Endothelial cell of umbilical vein (primary cell): ENCODE data around the gene FARP1. TPM values are rescaled to one million over a fixed set of nuclear protein-coding genes. Genes with fewer than 3 reads are reported as not detected.

Experiments
- BruUV-seq: library from RNA; stranded (reverse); fragments of 400-500 nt; replicated peaks from 2 replicates; lab custom pipeline; 2021; lab: Mats Ljungman, UMichigan
- CTCF ChIA-PET: fragments of 300-600, 350-600 bp; sonication (Branson Sonifier 250); formaldehyde crosslinking; loops from one replicate; lab custom pipeline; 2021; ENCODE audit warnings: antibody characterized with exemption, inconsistent platforms; lab: Charles Lee
- POLR2A ChIA-PET: fragments of 300-600, 350-600 bp; sonication (Branson Sonifier 250); formaldehyde crosslinking; loops from one replicate; lab custom pipeline; 2021; ENCODE audit warnings: antibody characterized with exemption, inconsistent platforms; lab: Charles Lee
- DNase-seq: peaks from one replicate; pipeline ENCODE4 v3.0.0-alpha.2; 2011; ENCODE audit warnings: low read depth, low spot score
- FAIRE-seq: peaks from 2 replicates; lab custom pipeline; 2011; peaks lifted over from hg19 to GRCh38; lab: Jason Lieb, UNC
- H2AFZ ChIP-seq: 2 replicates; pipeline ENCODE4 v1.6.0; 2012; ENCODE audit warnings: low read depth, low read length, control low read depth, inconsistent platforms
- H3K27ac ChIP-seq: 2 replicates; pipeline ENCODE4 v1.5.1; 2011; ENCODE audit warnings: low read depth, mild to moderate bottlenecking, control low read depth, low read length, moderate library complexity; ENCODE audit not compliant: insufficient read depth
- H3K27me3 ChIP-seq, 2 experiments: 2 replicates each; pipeline versions ENCODE4 v1.6.0 to v1.6.1; 2011; ENCODE audit warnings: low read length in 2 of 2, mixed read lengths in 1 of 2; ENCODE audit not compliant: control insufficient read depth in 2 of 2, insufficient read depth in 2 of 2
- H3K36me3 ChIP-seq, 2 experiments: 2 replicates in 1 of 2; 3 replicates in 1 of 2; pipeline ENCODE4 v1.5.1; 2011; ENCODE audit warnings: low read length in 2 of 2, mild to moderate bottlenecking in 1 of 2, moderate library complexity in 1 of 2; ENCODE audit not compliant: control insufficient read depth in 2 of 2, insufficient read depth in 2 of 2; ENCODE audit errors: extremely low read depth in 1 of 2
- H3K4me1 ChIP-seq: 3 replicates; pipeline ENCODE4 v1.5.1; 2011; ENCODE audit warnings: mild to moderate bottlenecking, low read length; ENCODE audit not compliant: control insufficient read depth, insufficient read depth; ENCODE audit errors: extremely low read depth
- H3K4me2 ChIP-seq: 2 replicates; pipeline ENCODE4 v1.6.1; 2011; ENCODE audit warnings: low read length, control low read depth, mixed read lengths; ENCODE audit not compliant: insufficient read depth
- H3K4me3 ChIP-seq, 3 experiments: fragments of 200-600 bp in 1 of 3; sonication (generic), shearing (Covaris generic) in 1 of 3; replicated peaks in 1 of 3; 2 replicates each; pipeline ENCODE4 v1.5.1; 2011 to 2016; ENCODE audit warnings: control low read depth in 3 of 3, low read length in 3 of 3, mild to moderate bottlenecking in 2 of 3, inconsistent platforms in 1 of 3, low read depth in 1 of 3, moderate library complexity in 1 of 3; ENCODE audit not compliant: insufficient read depth in 1 of 3
- H3K79me2 ChIP-seq: 2 replicates; pipeline ENCODE4 v1.6.0; 2012; ENCODE audit warnings: low read length, inconsistent platforms; ENCODE audit not compliant: control insufficient read depth, insufficient read depth
- H3K9ac ChIP-seq: replicated peaks from 2 replicates; pipeline ENCODE3; 2011; ENCODE audit warnings: low read length, control low read depth; ENCODE audit not compliant: insufficient read depth; ENCODE audit errors: extremely low read depth
- H3K9me1 ChIP-seq: replicated peaks from 3 replicates; pipeline ENCODE4 v1.6.0; 2011; ENCODE audit warnings: mild to moderate bottlenecking, low read length; ENCODE audit not compliant: control insufficient read depth, insufficient read depth; ENCODE audit errors: extremely low read depth
- H3K9me3 ChIP-seq: replicated peaks from 2 replicates; pipeline ENCODE4 v1.5.1; 2012; ENCODE audit warnings: low read length, inconsistent platforms; ENCODE audit not compliant: control insufficient read depth, insufficient read depth
- H4K20me1 ChIP-seq: replicated peaks from 2 replicates; pipeline ENCODE3; 2011; ENCODE audit warnings: mild to moderate bottlenecking, low read length; ENCODE audit not compliant: control insufficient read depth, insufficient read depth; ENCODE audit errors: extremely low read depth
- CTCF ChIP-seq, 2 donors: IDR thresholded peaks; 1 replicate in 1 of 2; 2 replicates in 1 of 2; pipeline ENCODE4 v1.5.1; 2011; ENCODE audit warnings: low read length in 2 of 2, mild to moderate bottlenecking in 2 of 2, moderate library complexity in 2 of 2, control low read depth in 1 of 2, inconsistent platforms in 1 of 2, low read depth in 1 of 2; ENCODE audit not compliant: insufficient read depth in 1 of 2; ENCODE audit errors: extremely low read depth in 1 of 2
- EZH2 ChIP-seq: IDR thresholded peaks from 2 replicates; pipeline ENCODE4 v1.6.1; 2012; ENCODE audit warnings: borderline replicate concordance, low read depth, mild to moderate bottlenecking, moderate library complexity, low read length, inconsistent platforms; ENCODE audit not compliant: severe bottlenecking
- FOS ChIP-seq: IDR thresholded peaks from 2 replicates; pipeline ENCODE4 v1.6.1; 2011; ENCODE audit warnings: mild to moderate bottlenecking, low read length, moderate library complexity, borderline replicate concordance; ENCODE audit not compliant: insufficient read depth
- GATA2 ChIP-seq: IDR thresholded peaks from 2 replicates; pipeline ENCODE4 v1.7.0; 2011; ENCODE audit warnings: low read depth, mild to moderate bottlenecking, moderate library complexity, mixed read lengths, low read length; ENCODE audit not compliant: insufficient read length, insufficient read depth
- JUN ChIP-seq: IDR thresholded peaks from 2 replicates; pipeline ENCODE4 v1.6.1; 2011; ENCODE audit warnings: borderline replicate concordance, low read depth; ENCODE audit not compliant: insufficient read length, insufficient read depth
- MYC ChIP-seq: IDR thresholded peaks from one replicate; pipeline ENCODE4 v1.6.1; 2011; ENCODE audit warnings: mild to moderate bottlenecking, low read depth, low read length
- POLR2A ChIP-seq: IDR thresholded peaks from 2 replicates; pipeline ENCODE4 v1.6.1; 2012; ENCODE audit warnings: low read depth, mild to moderate bottlenecking, control low read depth, low read length
- POLR2AphosphoS5 ChIP-seq: IDR thresholded peaks from 2 replicates; pipeline ENCODE4 v1.6.1; 2012; ENCODE audit warnings: low read depth, mild to moderate bottlenecking, control low read depth, low read length, moderate library complexity; ENCODE audit not compliant: insufficient read depth
- dilution Hi-C: fragments of 300-500 bp; cut with MboI; formaldehyde crosslinking; loops from one replicate; pipeline ENCODE4 v1.15.0; 2019; ENCODE audit warnings: low sequenced_read_pairs; ENCODE audit not compliant: extremely low pct_ligation_motif_present
- intact Hi-C: fragments of 100-400 bp; cut with micrococcal nuclease; formaldehyde crosslinking; loops from one replicate; pipeline ENCODE4 v1.10.0; 2022
- polyA plus RNA-seq, 4 experiments: library from polyadenylated mRNA; depleted of rRNA in 3 of 4; stranded (reverse) in 3 of 4; unstranded in 1 of 4; fragments of >200 nt; gene quantifications; 2 replicates each; pipeline versions ENCODE4 v1.2.1 to v1.2.3, GENCODE V29; 2011 to 2012; ENCODE audit warnings: missing spikeins in 1 of 4
- total RNA-seq: library from RNA; stranded (reverse); gene quantifications from 2 replicates; pipeline ENCODE4 v1.2.3, GENCODE V29; 2021
- TF ChIP-seq, protein P1 (sequence below): IDR thresholded peaks from 2 replicates; pipeline ENCODE4 v1.6.1; 2011; ENCODE audit not compliant: insufficient read depth, insufficient read length

FARP1 gene
- total and polyA plus RNA-seq, 2 donors (not counting 3 experiments of a cell fraction or from before 2014, with no cell fraction given) = 19.0 to 77.7 TPM

- Histone ChIP-seq H3K27me3 (no peaks in the 10 kb centered on the region), H3K79me2 (no peaks in the 10 kb centered on the region), H3K27ac (no peak overlapping the region), H3K9me3 (no peaks in the 10 kb centered on the region), H3K4me3 (no peak overlapping the region), H4K20me1 (no peaks in the 10 kb centered on the region), H2AFZ (no peak overlapping the region), H3K9me1 (no peaks in the 10 kb centered on the region), H3K4me1 (no peaks in the 10 kb centered on the region), H3K9ac (no peak overlapping the region), H3K4me2 (no peak overlapping the region), H3K36me3 (no peaks in the 10 kb centered on the region)
- no peak for TF ChIP-seq CTCF (IDR thresholded peaks at IDR 0.05; ENCODE audit: extremely low read depth in 1 of 2, insufficient read depth in 1 of 2, low read depth in 1 of 2, low read length in 2 of 2)
- no peak for TF ChIP-seq POLR2A
- TF ChIP-seq GATA2 = no peak
- TF ChIP-seq, protein P1, sequence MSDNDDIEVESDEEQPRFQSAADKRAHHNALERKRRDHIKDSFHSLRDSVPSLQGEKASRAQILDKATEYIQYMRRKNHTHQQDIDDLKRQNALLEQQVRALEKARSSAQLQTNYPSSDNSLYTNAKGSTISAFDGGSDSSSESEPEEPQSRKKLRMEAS = no peak
- no peak for TF ChIP-seq POLR2AphosphoS5
- TF ChIP-seq FOS = no peak
- TF ChIP-seq MYC = no peak
- no peak for TF ChIP-seq JUN
- no peak for TF ChIP-seq EZH2
- BruUV-seq = no TSS peak
- dilution Hi-C loops (no loop called here), intact Hi-C loops (no loop called here)
- ChIA-PET POLR2A (no interaction called here), CTCF (interaction anchor here (1.4 kb wide), 1 partner anchor 8 kb away, joined by 5 read pairs; no protein-coding TSS in a partner anchor)
- FAIRE-seq (no peak), DNase-seq (no peak)
Observed at GRCh38 chr13:98416408-98416807, 273.5 kb downstream of the FARP1 start.
